ENCODE data around the gene NEO1.

The NEO1 gene

DNA sequence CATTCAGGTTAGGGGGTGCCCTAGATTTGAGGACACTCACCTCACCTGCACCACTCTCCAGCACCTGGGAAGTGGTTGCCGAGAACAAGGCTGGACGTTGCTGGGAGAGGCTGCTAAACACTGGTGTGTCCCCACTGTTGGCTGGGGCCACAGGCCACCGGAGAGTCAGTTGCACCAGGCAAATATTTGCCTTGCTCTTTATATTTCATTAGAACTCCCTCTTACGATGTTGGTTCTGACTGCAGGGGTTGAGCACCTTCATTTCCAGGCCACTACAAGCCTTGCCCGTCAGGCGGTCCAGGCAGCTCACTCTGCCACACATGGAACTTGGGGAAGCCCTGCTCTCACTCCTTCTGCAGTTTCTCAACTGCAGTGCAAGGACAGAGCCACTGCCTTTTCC, 285.8 kb downstream of the NEO1 start:
- H4K8ac ChIP-seq (ENCODE audit: low read depth, low read length), result no peak overlapping the region
- H3K27me3 ChIP-seq (ENCODE audit: insufficient read depth, low read length), result no peaks in the 10 kb centered on the region
- DNase-seq, result no peak

DNA sequence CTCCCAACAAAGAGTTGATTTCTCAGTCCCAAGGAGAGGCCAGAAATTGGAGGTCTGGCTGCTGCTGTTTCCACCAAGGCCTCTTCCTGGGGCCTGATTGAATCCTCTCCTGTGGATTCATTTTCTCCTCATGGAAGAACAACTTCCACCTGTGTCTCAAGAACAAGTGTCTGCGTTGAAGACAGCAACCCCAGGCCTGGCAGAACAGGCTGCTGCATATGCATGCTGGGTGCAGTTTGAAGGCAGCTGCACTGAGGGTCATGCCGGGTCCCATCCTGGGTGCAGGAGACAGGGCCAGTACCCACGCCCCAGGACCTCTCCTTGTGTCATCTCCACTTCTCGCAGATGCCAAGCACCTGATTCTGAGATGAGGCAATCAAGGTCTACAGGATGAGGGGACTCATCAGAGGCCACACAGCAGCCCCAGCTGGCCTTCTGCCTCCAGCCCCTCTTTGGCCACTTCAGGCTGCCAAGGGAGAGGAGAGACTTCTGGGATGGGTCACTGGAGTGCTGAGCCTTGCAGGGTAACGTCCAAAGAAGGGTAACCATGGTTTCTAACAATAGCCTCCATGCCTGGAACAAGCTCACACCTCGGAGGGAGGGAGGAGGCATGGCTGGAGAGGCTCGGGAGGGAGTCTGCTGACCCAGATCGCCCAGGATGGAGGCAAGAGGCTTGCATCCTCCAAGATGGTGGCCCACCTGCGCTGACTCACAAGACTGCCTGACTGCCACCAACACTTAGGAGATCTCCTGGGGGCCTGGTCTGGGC, 286.5 kb downstream of the NEO1 start:
- Histone ChIP-seq H3K4me2 (ENCODE audit: low read length) (no peak overlapping the region), H4K8ac (ENCODE audit: low read depth, low read length) (no peak overlapping the region), H3K79me1 (ENCODE audit: low read length) (peaks cover 8% of the 10 kb centered on the region), H3K23ac (ENCODE audit: low read length) (no peak overlapping the region), H3K4me1 (ENCODE audit: control insufficient read depth in 1 of 2, insufficient read depth in 2 of 2, low read length in 2 of 2) (peaks cover 13 to 18% of the 10 kb centered on the region in 2 experiments), H3K9me3 (ENCODE audit: insufficient read depth, low read depth, low read length) (peaks cover 2% of the 10 kb centered on the region), H2BK5ac (ENCODE audit: low read depth, low read length, poor library complexity) (no peak overlapping the region), H3K4ac (ENCODE audit: low read depth, low read length) (no peak overlapping the region), H3K9ac (ENCODE audit: low read length) (no peak overlapping the region), H3K27me3 (ENCODE audit: insufficient read depth, low read length) (no peaks in the 10 kb centered on the region), H4K12ac (ENCODE audit: low read depth, low read length) (no peak overlapping the region), H2AK5ac (ENCODE audit: low read length) (no peak overlapping the region), H3K14ac (ENCODE audit: low read length) (no peak overlapping the region), H3K27ac (ENCODE audit: low read depth, low read length) (no peak overlapping the region), H4K91ac (ENCODE audit: low read depth, low read length) (no peak overlapping the region), H2BK12ac (ENCODE audit: low read length) (no peak overlapping the region), H2BK120ac (ENCODE audit: insufficient read depth, low read length, poor library complexity) (no peak overlapping the region), H3K18ac (ENCODE audit: low read length) (no peak overlapping the region), H3K4me3 (ENCODE audit: low read depth, low read length) (no peak overlapping the region), H3K79me2 (ENCODE audit: control insufficient read depth, insufficient read depth, low read length, poor library complexity) (peaks cover 2% of the 10 kb centered on the region), H2AFZ (ENCODE audit: insufficient read depth, low read length, poor library complexity) (no peak overlapping the region), H3K36me3 (ENCODE audit: control insufficient read depth in 1 of 2, insufficient read depth in 2 of 2, low read length in 2 of 2) (peaks cover 6% of the 10 kb centered on the region in 2 experiments)
- no CpG with 5 or more reads among the region's 9 CpGs for WGBS (ENCODE audit: extremely low coverage, insufficient coverage, insufficient read length)
- no peak for DNase-seq

More for the DNA sequence above, 285.8 kb downstream of the NEO1 start:
- H4K12ac ChIP-seq (ENCODE audit: low read depth, low read length), result no peak overlapping the region
- H2BK12ac ChIP-seq (ENCODE audit: low read length), result no peak overlapping the region
- no peak overlapping the region for H3K4me2 ChIP-seq (ENCODE audit: low read length)
- no peak overlapping the region for H4K91ac ChIP-seq (ENCODE audit: low read depth, low read length)
- no peak overlapping the region for H3K4me3 ChIP-seq (ENCODE audit: low read depth, low read length)
- no peak overlapping the region for H3K4ac ChIP-seq (ENCODE audit: low read depth, low read length)
- no peaks in the 10 kb centered on the region for H3K9me3 ChIP-seq (ENCODE audit: insufficient read depth, low read depth, low read length)
- no peak overlapping the region for H2BK120ac ChIP-seq (ENCODE audit: insufficient read depth, low read length, poor library complexity)
- WGBS (ENCODE audit: extremely low coverage, insufficient coverage, insufficient read length), result no CpG with 5 or more reads among the region's 6 CpGs
- no peak overlapping the region for H3K18ac ChIP-seq (ENCODE audit: low read length)
- no peak overlapping the region for H2BK5ac ChIP-seq (ENCODE audit: low read depth, low read length, poor library complexity)
- no peak overlapping the region for H3K23ac ChIP-seq (ENCODE audit: low read length)
- H3K36me3 ChIP-seq (ENCODE audit: control insufficient read depth in 1 of 2, insufficient read depth in 2 of 2, low read length in 2 of 2), result peaks cover 3 to 6% of the 10 kb centered on the region in 2 experiments
- H3K79me2 ChIP-seq (ENCODE audit: control insufficient read depth, insufficient read depth, low read length, poor library complexity), result peaks cover 2% of the 10 kb centered on the region
- H3K79me1 ChIP-seq (ENCODE audit: low read length), result peaks cover 2% of the 10 kb centered on the region
- H3K4me1 ChIP-seq (ENCODE audit: control insufficient read depth in 1 of 2, insufficient read depth in 2 of 2, low read length in 2 of 2), result peaks cover 6 to 11% of the 10 kb centered on the region in 2 experiments
- no peak overlapping the region for H2AFZ ChIP-seq (ENCODE audit: insufficient read depth, low read length, poor library complexity)
- no peak overlapping the region for H3K9ac ChIP-seq (ENCODE audit: low read length)
- no peak overlapping the region for H3K14ac ChIP-seq (ENCODE audit: low read length)
- H3K27ac ChIP-seq (ENCODE audit: low read depth, low read length), result no peak overlapping the region
- H2AK5ac ChIP-seq (ENCODE audit: low read length), result no peak overlapping the region

DNA sequence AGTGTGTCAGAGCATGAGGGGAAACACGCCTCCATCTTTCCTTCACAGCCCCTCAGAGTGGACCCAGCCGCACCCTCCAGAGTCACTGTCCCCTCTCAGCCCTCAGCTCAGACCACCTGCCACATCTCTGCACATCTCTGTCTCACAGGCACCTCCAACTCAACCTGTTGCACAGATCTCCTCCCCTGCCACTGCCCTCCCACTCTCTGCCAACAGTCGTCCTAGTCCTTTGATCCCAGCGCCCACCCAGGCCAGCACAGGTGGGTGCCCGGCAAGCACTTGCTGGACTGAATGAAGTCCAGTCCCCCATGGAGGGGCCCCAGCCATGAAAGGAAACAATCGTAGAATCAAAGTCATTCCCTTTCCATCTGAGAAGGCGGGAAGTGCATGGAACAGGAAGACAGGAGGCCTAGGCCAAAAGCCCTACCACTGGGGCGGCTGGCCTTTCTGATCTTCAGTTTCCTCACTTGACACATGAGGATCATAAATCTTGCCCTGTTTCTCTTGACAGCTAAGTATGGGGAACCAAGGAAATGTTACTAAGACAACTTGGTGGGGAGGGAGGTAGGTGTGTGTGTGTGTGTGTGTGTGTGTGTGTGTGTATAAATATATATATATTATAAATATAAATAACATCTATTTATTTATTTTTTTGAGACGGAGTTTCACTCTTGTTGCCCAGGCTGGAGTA, 288.4 kb downstream of the NEO1 start:
- no peak overlapping the region for H3K18ac ChIP-seq (ENCODE audit: low read length)
- H3K4me3 ChIP-seq (ENCODE audit: low read depth, low read length), result no peak overlapping the region
- peaks cover 6% of the 10 kb centered on the region in 2 experiments for H3K36me3 ChIP-seq (ENCODE audit: control insufficient read depth in 1 of 2, insufficient read depth in 2 of 2, low read length in 2 of 2)
- H3K27me3 ChIP-seq (ENCODE audit: insufficient read depth, low read length), result no peaks in the 10 kb centered on the region
- H3K9me3 ChIP-seq (ENCODE audit: insufficient read depth, low read depth, low read length), result peaks cover 2% of the 10 kb centered on the region
- no peak overlapping the region for H4K8ac ChIP-seq (ENCODE audit: low read depth, low read length)
- no CpG with 5 or more reads among the region's 9 CpGs for WGBS (ENCODE audit: extremely low coverage, insufficient coverage, insufficient read length)
- H3K4me1 ChIP-seq (ENCODE audit: control insufficient read depth in 1 of 2, insufficient read depth in 2 of 2, low read length in 2 of 2), result peaks cover 16 to 20% of the 10 kb centered on the region in 2 experiments
- no peak overlapping the region for H3K4ac ChIP-seq (ENCODE audit: low read depth, low read length)
- H3K79me1 ChIP-seq (ENCODE audit: low read length), result peaks cover 7% of the 10 kb centered on the region
- no peak overlapping the region for H4K91ac ChIP-seq (ENCODE audit: low read depth, low read length)
- H2AK5ac ChIP-seq (ENCODE audit: low read length), result no peak overlapping the region
- H2BK120ac ChIP-seq (ENCODE audit: insufficient read depth, low read length, poor library complexity), result no peak overlapping the region
- H3K27ac ChIP-seq (ENCODE audit: low read depth, low read length), result no peak overlapping the region
- no peak overlapping the region for H4K12ac ChIP-seq (ENCODE audit: low read depth, low read length)
- no peak for DNase-seq
- no peak overlapping the region for H2BK5ac ChIP-seq (ENCODE audit: low read depth, low read length, poor library complexity)
- no peak overlapping the region for H3K23ac ChIP-seq (ENCODE audit: low read length)
- no peaks in the 10 kb centered on the region for H3K79me2 ChIP-seq (ENCODE audit: control insufficient read depth, insufficient read depth, low read length, poor library complexity)
- H2BK12ac ChIP-seq (ENCODE audit: low read length), result no peak overlapping the region
- no peak overlapping the region for H2AFZ ChIP-seq (ENCODE audit: insufficient read depth, low read length, poor library complexity)
- H3K9ac ChIP-seq (ENCODE audit: low read length), result no peak overlapping the region
- H3K4me2 ChIP-seq (ENCODE audit: low read length), result no peak overlapping the region
- H3K14ac ChIP-seq (ENCODE audit: low read length), result no peak overlapping the region

DNA sequence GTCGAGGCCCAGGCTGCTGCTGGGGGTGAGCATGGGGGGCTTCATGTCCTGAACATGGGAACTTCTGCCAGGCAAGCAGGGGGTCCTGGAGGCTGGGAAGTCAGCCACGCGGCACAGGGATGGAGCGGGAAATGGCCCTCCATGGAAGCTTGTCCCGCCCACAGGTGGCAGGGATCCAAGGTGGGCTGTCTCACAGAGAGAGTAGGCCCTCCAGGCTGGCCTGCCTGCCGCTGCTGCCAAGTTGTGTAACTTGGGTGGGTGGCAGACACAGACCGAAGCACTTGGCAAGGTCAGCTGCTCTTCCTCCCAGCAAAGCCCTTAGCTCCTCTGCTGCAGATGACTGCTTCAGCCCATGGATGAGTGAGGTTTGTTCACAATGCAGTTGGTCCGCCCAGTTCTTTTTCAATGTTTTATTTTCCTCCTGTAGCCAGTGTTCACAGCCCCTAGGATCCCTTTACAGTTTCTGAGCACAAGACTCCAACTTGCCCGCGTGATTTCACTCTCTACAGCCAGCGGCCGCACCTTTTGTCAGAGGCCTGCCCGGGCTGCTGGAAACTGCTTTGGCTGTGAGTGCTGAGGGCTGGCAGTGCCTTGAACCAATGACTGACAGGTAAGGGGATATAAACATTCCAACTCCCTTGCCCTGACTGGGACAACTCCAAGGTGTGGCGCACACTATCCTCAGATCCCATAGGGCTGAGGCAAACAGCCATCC, 289.8 kb downstream of the NEO1 start:
- H3K4me2 ChIP-seq (ENCODE audit: low read length), result no peak overlapping the region
- H3K79me2 ChIP-seq (ENCODE audit: control insufficient read depth, insufficient read depth, low read length, poor library complexity), result no peaks in the 10 kb centered on the region
- no peak overlapping the region for H4K12ac ChIP-seq (ENCODE audit: low read depth, low read length)
- peaks cover 16% of the 10 kb centered on the region in 2 experiments for H3K4me1 ChIP-seq (ENCODE audit: control insufficient read depth in 1 of 2, insufficient read depth in 2 of 2, low read length in 2 of 2)
- H3K14ac ChIP-seq (ENCODE audit: low read length), result no peak overlapping the region
- no peak overlapping the region for H2BK120ac ChIP-seq (ENCODE audit: insufficient read depth, low read length, poor library complexity)
- DNase-seq, result no peak
- H3K18ac ChIP-seq (ENCODE audit: low read length), result no peak overlapping the region
- H2BK5ac ChIP-seq (ENCODE audit: low read depth, low read length, poor library complexity), result no peak overlapping the region
- no peak overlapping the region for H3K4me3 ChIP-seq (ENCODE audit: low read depth, low read length)
- no peak overlapping the region for H4K91ac ChIP-seq (ENCODE audit: low read depth, low read length)
- WGBS (ENCODE audit: extremely low coverage, insufficient coverage, insufficient read length), result no CpG with 5 or more reads among the region's 14 CpGs
- no peak overlapping the region for H2AFZ ChIP-seq (ENCODE audit: insufficient read depth, low read length, poor library complexity)
- no peak overlapping the region for H2BK12ac ChIP-seq (ENCODE audit: low read length)
- H3K9me3 ChIP-seq (ENCODE audit: insufficient read depth, low read depth, low read length), result peaks cover 2% of the 10 kb centered on the region
- peaks cover 6% of the 10 kb centered on the region in 2 experiments for H3K36me3 ChIP-seq (ENCODE audit: control insufficient read depth in 1 of 2, insufficient read depth in 2 of 2, low read length in 2 of 2)
- no peak overlapping the region for H4K8ac ChIP-seq (ENCODE audit: low read depth, low read length)
- no peak overlapping the region for H3K9ac ChIP-seq (ENCODE audit: low read length)
- H3K79me1 ChIP-seq (ENCODE audit: low read length), result peaks cover 7% of the 10 kb centered on the region
- no peak overlapping the region for H2AK5ac ChIP-seq (ENCODE audit: low read length)
- no peaks in the 10 kb centered on the region for H3K27me3 ChIP-seq (ENCODE audit: insufficient read depth, low read length)
- no peak overlapping the region for H3K23ac ChIP-seq (ENCODE audit: low read length)
- H3K4ac ChIP-seq (ENCODE audit: low read depth, low read length), result no peak overlapping the region
- no peak overlapping the region for H3K27ac ChIP-seq (ENCODE audit: low read depth, low read length)
